MM.1S (cell line): ENCODE measurements around the gene DNAJC30.

Source experiments
- DNase-seq: peaks from one replicate; pipeline ENCODE4 v3.0.0-alpha.2; 2015
- H2AFZ ChIP-seq: fragments of 300-600 bp; sonication (generic); 2 replicates; pipeline ENCODE4 v1.6.0; 2016; ENCODE audit warnings: antibody characterized with exemption, low read length
- H3F3A ChIP-seq: fragments of 300-600 bp; sonication (generic); 2 replicates; pipeline ENCODE4 v1.6.1; 2016; ENCODE audit warnings: mild to moderate bottlenecking, antibody characterized with exemption, low read length, moderate library complexity, mixed read lengths; ENCODE audit not compliant: insufficient read depth
- H3K27ac ChIP-seq: fragments of 300-600 bp; sonication (generic); 2 replicates; pipeline ENCODE4 v1.5.1; 2016; ENCODE audit warnings: mild to moderate bottlenecking, low read length
- H3K27me3 ChIP-seq: fragments of 300-600 bp; sonication (generic); replicated peaks from 2 replicates; pipeline ENCODE4 v1.6.0; 2016; ENCODE audit warnings: low read length; ENCODE audit not compliant: insufficient read depth
- H3K36me3 ChIP-seq: fragments of 300-600 bp; sonication (generic); replicated peaks from 2 replicates; pipeline ENCODE4 v1.6.1; 2016; ENCODE audit warnings: mild to moderate bottlenecking, low read length, mixed read lengths; ENCODE audit not compliant: insufficient read depth
- H3K4me1 ChIP-seq: fragments of 300-600 bp; sonication (generic); 2 replicates; pipeline ENCODE4 v1.6.1; 2016; ENCODE audit warnings: low read length, mixed read lengths
- H3K4me2 ChIP-seq: fragments of 300-600 bp; sonication (generic); 2 replicates; pipeline ENCODE4 v1.6.0; 2016; ENCODE audit warnings: low read depth, low read length
- H3K4me3 ChIP-seq: fragments of 300-600 bp; sonication (generic); 2 replicates; pipeline ENCODE4 v1.5.1; 2016; ENCODE audit warnings: low read length, mixed read lengths
- H3K79me2 ChIP-seq: fragments of 300-600 bp; sonication (generic); 2 replicates; pipeline ENCODE4 v1.6.1; 2016; ENCODE audit warnings: mixed run types, low read length, mixed read lengths
- H3K9ac ChIP-seq: fragments of 300-600 bp; sonication (generic); 2 replicates; pipeline ENCODE4 v1.6.1; 2016; ENCODE audit warnings: low read length, mixed read lengths
- H3K9me2 ChIP-seq: fragments of 300-600 bp; sonication (generic); replicated peaks from 2 replicates; pipeline ENCODE4 v1.6.1; 2016; ENCODE audit warnings: mild to moderate bottlenecking, low read length, mixed read lengths; ENCODE audit not compliant: insufficient read depth
- H3K9me3 ChIP-seq: fragments of 300-600 bp; sonication (generic); replicated peaks from 2 replicates; pipeline ENCODE4 v1.6.1; 2016; ENCODE audit warnings: mild to moderate bottlenecking, low read length, mixed read lengths; ENCODE audit not compliant: insufficient read depth
- H4K20me1 ChIP-seq: fragments of 300-600 bp; sonication (generic); 2 replicates; pipeline ENCODE4 v1.6.1; 2016; ENCODE audit warnings: mild to moderate bottlenecking, low read length, moderate library complexity, mixed read lengths; ENCODE audit not compliant: insufficient read depth
- CTCF ChIP-seq: fragments of 300-600 bp; sonication (generic); IDR thresholded peaks from 2 replicates; pipeline ENCODE4 v1.5.1; 2016; ENCODE audit warnings: antibody characterized with exemption, low read length, mixed read lengths
- EZH2 ChIP-seq: fragments of 300-600 bp; sonication (generic); optimal IDR thresholded peaks from 2 replicates; pipeline ENCODE3; 2017; ENCODE audit warnings: low read depth, mild to moderate bottlenecking, antibody characterized with exemption, low read length, mixed read lengths
- EZH2phosphoT487 ChIP-seq: fragments of 300-600 bp; sonication (generic); IDR thresholded peaks from 2 replicates; pipeline ENCODE4 v1.6.1; 2018; ENCODE audit warnings: antibody characterized with exemption, low read length

The DNAJC30 gene

DNA sequence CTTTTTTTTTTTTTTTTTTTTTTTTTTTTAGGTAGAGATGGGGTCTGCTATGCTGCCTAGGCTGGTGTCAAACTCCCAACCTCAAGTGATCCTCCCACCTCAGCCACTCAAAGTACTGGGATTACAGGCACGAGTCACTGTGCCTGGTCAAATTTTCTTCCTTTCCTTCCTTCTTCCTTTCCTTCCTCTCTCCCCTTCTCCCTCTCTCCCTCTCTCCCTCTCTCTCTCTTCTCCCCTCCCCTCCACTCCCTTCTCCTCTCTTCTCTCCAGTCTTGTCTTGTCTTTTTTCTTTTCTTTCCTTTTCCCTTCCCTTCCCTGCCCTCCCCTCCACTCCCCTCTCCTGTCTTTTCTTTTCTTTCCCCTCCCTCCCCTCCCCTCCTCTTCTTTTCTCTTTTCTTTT lies 51.7 kb downstream of the DNAJC30 start:
- Histone ChIP-seq H3K9me2 (no peaks in the 10 kb centered on the region), H3K27ac (no peak overlapping the region), H3K27me3 (peaks cover 41% of the 10 kb centered on the region), H3K4me1 (no peaks in the 10 kb centered on the region), H3K9me3 (no peaks in the 10 kb centered on the region), H3K4me3 (no peak overlapping the region), H3K4me2 (no peak overlapping the region), H3K36me3 (no peaks in the 10 kb centered on the region), H4K20me1 (no peaks in the 10 kb centered on the region), H3F3A (no peaks in the 10 kb centered on the region), H3K9ac (no peak overlapping the region), H2AFZ (no peak overlapping the region), H3K79me2 (no peaks in the 10 kb centered on the region)
- no peak for TF ChIP-seq EZH2phosphoT487
- no peak for TF ChIP-seq EZH2
- TF ChIP-seq CTCF: no peak
- no peak for DNase-seq
